ENCODE results near the gene REXO5.

- TF ChIP-seq EZH2 (IDR thresholded peaks at IDR 0.05; ENCODE audit: low read length) (no peak), CTCF (optimal IDR thresholded peaks at IDR 0.05 in 1 of 3, IDR thresholded peaks at IDR 0.05 in 1 of 3, conservative IDR thresholded peaks at IDR 0.05 in 1 of 3; ENCODE audit: extremely low read depth in 1 of 3, insufficient read depth in 2 of 3, low read length in 3 of 3) (no peak)
Measured at GRCh38 chr16:20873331-20873730, 67.0 kb downstream of the REXO5 start.
